Stomach smooth muscle (tissue), 2 donors: ENCODE results near the gene USP7.

Experiments
- H3K27ac ChIP-seq: one replicate; pipeline ENCODE4 v1.7.0; 2013; ENCODE audit warnings: mild to moderate bottlenecking, low read length, inconsistent platforms
- H3K27me3 ChIP-seq, 2 donors: one replicate each; pipeline ENCODE4 v1.7.0; 2013; ENCODE audit warnings: low read length in 2 of 2; ENCODE audit not compliant: insufficient read depth in 2 of 2, control insufficient read depth in 1 of 2
- H3K36me3 ChIP-seq, 2 donors: one replicate each; pipeline ENCODE4 v1.7.0; 2013; ENCODE audit warnings: low read length in 2 of 2; ENCODE audit not compliant: control insufficient read depth in 2 of 2, insufficient read depth in 2 of 2
- H3K4me1 ChIP-seq: one replicate; pipeline ENCODE4 v1.7.0; 2013; ENCODE audit warnings: low read length; ENCODE audit not compliant: control insufficient read depth, insufficient read depth
- H3K4me3 ChIP-seq, 2 donors: one replicate each; pipeline ENCODE4 v1.7.0; 2013; ENCODE audit warnings: low read length in 2 of 2
- H3K9ac ChIP-seq, 2 donors: one replicate each; pipeline ENCODE4 v1.7.0; 2013; ENCODE audit warnings: low read length in 2 of 2, mild to moderate bottlenecking in 1 of 2
- H3K9me3 ChIP-seq, 2 donors: one replicate each; pipeline ENCODE4 v1.7.0; 2013; ENCODE audit warnings: low read length in 2 of 2; ENCODE audit not compliant: control insufficient read depth in 2 of 2
- donor health status: healthy.
- donor health status: Pancreatic carcinoma.

USP7 gene

DNA sequence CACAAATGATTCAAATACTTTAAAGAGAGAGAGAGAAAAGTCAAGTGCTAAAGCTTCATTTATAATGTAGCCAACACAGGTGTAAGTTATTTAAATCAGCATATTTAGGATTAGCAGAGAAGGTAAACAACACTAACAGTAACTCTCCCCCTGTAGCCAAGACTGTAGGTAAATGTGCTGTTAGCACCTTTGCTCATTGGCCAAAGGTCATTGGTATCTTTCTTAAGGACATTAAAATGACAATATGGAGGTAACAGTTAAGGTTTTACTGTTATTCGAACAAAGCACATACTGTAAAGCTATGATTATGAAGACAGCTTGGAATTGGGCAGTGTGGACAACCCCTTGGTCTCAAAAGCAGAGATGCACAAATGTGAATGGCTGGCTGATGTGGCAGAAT, 52.9 kb downstream of the USP7 start:
- H3K36me3 ChIP-seq = peaks cover 51 to 58% of the 10 kb centered on the region in 2 donors
- H3K9ac ChIP-seq = no peak overlapping the region
- H3K27ac ChIP-seq = no peak overlapping the region
- no peaks in the 10 kb centered on the region for H3K4me1 ChIP-seq
- no peak overlapping the region for H3K4me3 ChIP-seq
- H3K27me3 ChIP-seq = no peaks in the 10 kb centered on the region
- no peaks in the 10 kb centered on the region for H3K9me3 ChIP-seq

DNA sequence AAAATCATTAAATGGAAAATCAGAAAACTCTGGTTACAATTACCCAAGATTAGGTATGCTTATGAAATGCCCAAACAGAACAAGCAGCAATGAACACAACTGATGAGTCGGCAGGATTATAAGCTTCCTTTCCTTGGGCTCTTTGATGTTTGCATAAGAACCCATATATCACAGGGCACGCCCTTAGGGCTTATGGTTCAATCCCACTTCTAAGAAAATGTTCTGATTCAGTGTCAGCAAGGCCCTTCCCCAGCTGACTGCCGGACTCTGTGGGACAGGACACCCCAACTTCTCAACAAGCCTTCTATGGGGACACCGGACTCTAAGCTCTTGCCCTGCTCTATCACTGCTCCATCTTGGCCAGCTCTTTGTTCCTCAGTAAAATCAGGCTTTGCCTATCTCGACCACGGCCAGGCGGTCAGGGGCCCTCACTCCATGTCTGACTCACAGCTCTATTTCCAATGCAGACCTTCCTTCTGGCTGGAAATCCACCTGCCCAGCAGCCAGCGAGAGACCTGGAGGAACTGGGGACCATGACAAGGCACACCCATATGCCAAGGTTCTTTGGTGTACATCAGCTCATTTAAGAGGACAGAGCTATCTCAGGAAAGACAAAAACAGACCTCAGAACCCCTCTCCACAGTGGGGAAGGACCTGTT, 54.8 kb downstream of the USP7 start:
- H3K27me3 ChIP-seq = no peaks in the 10 kb centered on the region
- peaks cover 54 to 59% of the 10 kb centered on the region in 2 donors for H3K36me3 ChIP-seq
- H3K9ac ChIP-seq = no peak overlapping the region
- no peak overlapping the region for H3K4me3 ChIP-seq
- no peak overlapping the region for H3K27ac ChIP-seq
- no peaks in the 10 kb centered on the region for H3K4me1 ChIP-seq
- no peaks in the 10 kb centered on the region for H3K9me3 ChIP-seq

DNA sequence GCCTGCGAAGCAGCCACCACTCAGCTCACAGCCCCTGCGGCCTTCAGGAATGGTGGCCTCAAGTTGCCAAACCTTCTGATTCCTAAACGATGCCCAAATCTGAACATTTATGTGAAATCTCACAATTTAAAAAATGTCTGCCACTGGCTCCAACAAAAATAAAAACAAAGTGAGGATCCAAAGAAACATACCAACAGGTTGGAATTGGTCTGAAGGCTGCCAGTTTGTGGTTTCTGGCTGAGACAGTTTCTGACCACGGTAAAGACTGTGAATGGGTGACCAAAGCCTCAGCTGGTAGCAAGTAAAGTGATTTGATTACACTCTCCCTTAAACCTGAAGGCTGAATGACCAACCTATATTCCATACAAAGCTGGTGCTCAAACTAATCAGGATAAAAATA, 56.6 kb downstream of the USP7 start:
- Histone ChIP-seq H3K4me1 (no peaks in the 10 kb centered on the region), H3K9me3 (no peaks in the 10 kb centered on the region), H3K4me3 (no peak overlapping the region), H3K27ac (no peak overlapping the region), H3K27me3 (no peaks in the 10 kb centered on the region), H3K36me3 (peaks cover 63 to 71% of the 10 kb centered on the region in 2 donors), H3K9ac (no peak overlapping the region)

DNA sequence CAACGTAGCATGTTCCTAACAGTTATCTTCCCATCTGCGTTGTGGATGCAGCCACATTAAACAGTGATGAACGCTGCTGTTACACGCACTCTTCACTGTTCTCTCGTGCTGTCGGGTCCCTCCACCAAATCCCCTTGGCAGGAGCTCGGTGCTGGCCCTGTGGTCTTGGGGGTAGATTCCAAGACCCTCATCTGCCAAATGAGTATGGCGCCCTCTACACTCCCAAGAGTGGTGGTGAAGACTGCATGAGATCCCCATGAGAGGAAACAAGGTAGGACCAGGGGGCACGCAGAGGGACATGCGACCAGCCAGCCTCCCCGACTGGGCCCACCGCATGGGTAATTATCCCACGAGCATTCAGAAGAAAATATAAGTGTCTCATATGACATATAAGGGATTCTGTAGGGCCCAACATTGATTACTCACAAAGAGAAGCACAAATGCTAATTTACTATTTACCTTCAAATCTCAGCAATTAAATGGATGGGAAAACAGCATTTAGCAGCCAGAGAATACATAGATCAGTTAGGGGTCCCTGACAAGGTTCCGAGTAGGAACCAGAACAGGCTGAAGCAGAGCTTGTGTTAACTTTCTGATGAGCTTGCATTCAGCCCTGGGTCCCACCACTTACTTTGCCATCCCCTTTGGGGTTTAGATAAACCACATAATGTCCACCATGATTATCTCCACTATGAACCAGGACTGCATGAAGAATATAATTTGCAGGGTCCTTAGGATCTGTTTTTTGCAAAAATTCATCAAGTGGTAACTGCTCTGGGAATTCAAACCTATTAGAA, 57.7 kb downstream of the USP7 start:
- H3K9ac ChIP-seq = no peak overlapping the region
- H3K9me3 ChIP-seq = no peaks in the 10 kb centered on the region
- peaks cover 64 to 71% of the 10 kb centered on the region in 2 donors for H3K36me3 ChIP-seq
- H3K27me3 ChIP-seq = no peaks in the 10 kb centered on the region
- H3K27ac ChIP-seq = no peak overlapping the region
- H3K4me1 ChIP-seq = no peaks in the 10 kb centered on the region
- no peak overlapping the region for H3K4me3 ChIP-seq

DNA sequence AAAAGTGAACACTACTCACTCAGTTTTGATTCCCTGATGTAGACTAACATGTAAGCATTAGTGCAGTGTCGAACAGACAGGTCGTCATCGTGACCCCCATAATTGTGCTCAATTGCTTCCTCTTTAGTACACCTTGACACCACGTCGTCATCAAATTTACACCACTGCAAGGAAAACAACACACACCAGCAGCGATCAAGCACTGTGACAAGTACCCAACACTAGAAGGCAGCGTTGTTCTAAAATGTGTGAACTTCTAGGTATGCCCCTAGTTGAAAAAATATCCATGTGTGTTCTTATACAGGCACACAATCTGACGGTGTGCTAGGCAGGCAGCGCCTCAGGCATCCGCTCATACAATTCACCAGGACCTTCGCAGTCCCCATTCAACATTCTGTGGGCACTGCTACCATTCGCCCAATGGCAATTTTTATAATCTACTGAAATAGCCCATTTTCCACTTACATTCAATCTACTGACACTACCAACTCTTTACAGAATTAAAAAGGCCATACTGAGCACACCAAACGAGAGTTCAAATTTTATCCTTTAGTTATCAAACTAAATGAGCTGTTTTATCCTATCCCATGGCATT, 58.4 kb downstream of the USP7 start:
- H3K27me3 ChIP-seq = no peaks in the 10 kb centered on the region
- no peak overlapping the region for H3K9ac ChIP-seq
- no peaks in the 10 kb centered on the region for H3K4me1 ChIP-seq
- H3K36me3 ChIP-seq = peaks cover 63 to 69% of the 10 kb centered on the region in 2 donors
- H3K9me3 ChIP-seq = no peaks in the 10 kb centered on the region
- H3K27ac ChIP-seq = no peak overlapping the region
- H3K4me3 ChIP-seq = no peak overlapping the region

DNA sequence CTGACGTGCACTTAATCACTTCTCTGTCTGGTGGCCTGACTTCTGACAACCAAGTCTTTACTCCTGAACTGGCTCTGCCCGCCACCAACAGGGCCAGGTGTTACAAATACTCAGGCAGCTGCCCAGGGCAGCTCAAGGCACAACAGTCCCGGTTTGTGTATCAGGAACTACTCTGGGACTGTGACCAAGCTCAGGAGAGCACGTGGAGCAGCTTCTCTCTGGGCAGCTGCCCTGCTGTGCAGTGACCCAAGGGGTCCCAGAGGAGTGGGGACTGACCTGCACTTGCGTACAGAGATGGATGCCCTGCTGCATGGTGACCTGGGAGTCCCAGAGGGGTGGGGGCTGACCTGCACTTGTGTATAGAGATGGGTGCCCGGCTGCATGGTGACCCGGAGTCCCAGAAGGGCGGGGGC, 59.7 kb downstream of the USP7 start:
- H3K4me3 ChIP-seq = no peak overlapping the region
- no peaks in the 10 kb centered on the region for H3K4me1 ChIP-seq
- H3K27ac ChIP-seq = no peak overlapping the region
- H3K27me3 ChIP-seq = no peaks in the 10 kb centered on the region
- H3K9ac ChIP-seq = no peak overlapping the region
- no peaks in the 10 kb centered on the region for H3K9me3 ChIP-seq
- H3K36me3 ChIP-seq = peaks cover 70 to 75% of the 10 kb centered on the region in 2 donors

DNA sequence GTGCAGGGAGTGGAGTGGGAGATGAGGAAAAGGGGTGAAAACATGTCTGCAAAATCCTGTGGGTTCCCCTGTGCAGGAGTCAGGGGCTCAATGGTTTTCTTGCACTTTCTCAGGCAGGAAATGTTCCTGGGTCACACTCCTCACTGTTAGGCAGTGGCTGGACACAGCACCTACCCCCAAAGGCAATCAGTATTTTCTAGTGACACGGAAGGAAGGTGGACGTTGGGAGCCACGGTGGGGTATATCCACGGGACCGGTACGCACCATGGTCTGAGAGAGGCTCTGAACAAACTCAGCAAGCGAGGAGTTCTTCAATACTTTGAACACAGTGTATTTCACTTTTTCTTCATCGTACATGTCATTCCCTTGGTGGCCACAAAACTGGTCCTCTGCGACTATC, 60.7 kb downstream of the USP7 start:
- Histone ChIP-seq H3K9me3 (no peaks in the 10 kb centered on the region), H3K36me3 (peaks cover 74% of the 10 kb centered on the region in 2 donors), H3K27ac (no peak overlapping the region), H3K27me3 (no peaks in the 10 kb centered on the region), H3K9ac (no peak overlapping the region), H3K4me3 (no peak overlapping the region), H3K4me1 (no peaks in the 10 kb centered on the region)

DNA sequence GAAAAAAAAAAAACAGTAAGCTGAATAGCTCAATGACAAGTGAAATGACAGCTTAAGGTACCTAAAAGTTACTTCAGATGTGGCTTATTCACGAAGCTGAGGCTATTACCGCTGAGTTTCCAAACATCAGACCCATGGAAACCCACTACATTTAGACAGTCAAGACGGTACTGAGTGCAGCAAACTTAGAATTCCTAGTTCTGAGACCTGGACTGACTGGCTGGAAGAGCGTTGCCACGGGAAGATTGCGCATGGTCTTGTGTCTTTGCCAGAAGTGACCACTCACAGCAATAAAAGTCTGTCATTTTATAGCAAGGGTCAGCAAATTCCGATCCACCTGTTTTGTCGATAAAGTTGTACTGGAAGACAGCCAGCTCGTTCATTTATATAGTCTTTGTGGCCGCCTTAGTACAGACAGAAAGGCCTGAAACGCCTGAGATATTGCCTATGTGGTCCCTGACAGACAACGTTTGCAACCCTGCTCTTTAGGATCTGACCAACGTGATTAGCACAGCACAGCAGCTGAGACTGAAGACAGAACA, 62.3 kb downstream of the USP7 start:
- Histone ChIP-seq H3K4me3 (no peak overlapping the region), H3K9ac (no peak overlapping the region), H3K36me3 (peaks cover 79 to 82% of the 10 kb centered on the region in 2 donors), H3K4me1 (no peaks in the 10 kb centered on the region), H3K9me3 (no peaks in the 10 kb centered on the region), H3K27me3 (no peaks in the 10 kb centered on the region), H3K27ac (no peak overlapping the region)

DNA sequence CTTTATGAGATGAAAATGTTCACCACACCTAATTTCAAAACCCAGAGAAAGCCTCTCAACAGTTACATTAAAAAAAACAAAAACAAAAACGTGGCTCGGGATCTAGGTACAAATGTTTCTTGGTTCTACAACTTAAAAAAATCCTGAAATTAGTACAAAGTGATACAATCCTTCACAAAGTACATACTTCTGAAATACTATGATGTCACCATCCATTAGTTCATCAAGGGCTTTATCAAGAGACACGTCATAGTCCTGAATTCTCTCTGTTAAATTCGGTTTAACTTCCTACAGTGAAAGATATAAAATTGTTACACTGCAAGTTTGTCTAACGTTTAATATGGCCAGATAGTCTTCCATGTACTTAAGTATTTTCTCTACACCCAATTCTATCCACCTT, 63.4 kb downstream of the USP7 start:
- Histone ChIP-seq H3K27ac (no peak overlapping the region), H3K27me3 (no peaks in the 10 kb centered on the region), H3K9me3 (no peaks in the 10 kb centered on the region), H3K4me3 (no peak overlapping the region), H3K4me1 (no peaks in the 10 kb centered on the region), H3K9ac (no peak overlapping the region), H3K36me3 (peaks cover 75 to 78% of the 10 kb centered on the region in 2 donors)

DNA sequence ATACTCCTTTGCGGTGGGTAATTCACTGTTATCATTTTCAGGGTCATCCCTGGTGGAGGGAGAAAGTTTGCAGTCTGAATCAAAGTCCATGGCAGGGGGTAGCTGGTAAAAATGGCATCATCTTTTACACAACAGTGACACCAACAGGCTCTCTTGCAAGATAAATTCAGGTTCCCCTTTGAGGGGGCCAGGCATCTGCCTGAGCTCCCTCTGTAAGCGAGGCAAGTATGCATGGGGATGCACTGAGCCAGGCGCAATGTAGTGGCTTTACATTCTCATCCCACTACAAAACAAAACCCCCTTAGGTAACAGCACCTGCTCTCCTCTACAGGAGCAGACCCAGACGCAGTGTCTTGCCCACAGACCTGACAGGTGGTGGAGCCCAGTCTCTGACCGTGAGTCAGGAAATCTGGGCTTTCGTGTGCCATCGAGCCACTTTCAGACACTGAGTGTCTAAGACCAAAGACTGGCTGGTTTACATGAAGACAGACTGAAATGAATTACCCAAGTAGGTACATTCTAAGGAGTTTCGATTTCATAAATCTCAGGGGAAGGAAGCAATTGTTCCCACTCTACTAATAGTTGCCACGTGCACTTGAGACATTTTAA, 63.9 kb downstream of the USP7 start:
- Histone ChIP-seq H3K4me1 (no peaks in the 10 kb centered on the region), H3K36me3 (peaks cover 75 to 76% of the 10 kb centered on the region in 2 donors), H3K9me3 (no peaks in the 10 kb centered on the region), H3K9ac (no peak overlapping the region), H3K4me3 (no peak overlapping the region), H3K27ac (no peak overlapping the region), H3K27me3 (no peaks in the 10 kb centered on the region)
